Gastroesophageal sphincter (tissue), 3 donors: ENCODE data around the gene PEMT.

Source experiments
- CTCF ChIP-seq, 4 experiments: fragments of 200-600 bp in 2 of 4; fragments of 450-650 bp in 2 of 4; sonication (generic) in 1 of 4; IDR thresholded peaks; one replicate each; pipeline ENCODE4 v1.5.1; 2017 to 2019; ENCODE audit warnings: antibody characterized with exemption in 4 of 4, mild to moderate bottlenecking in 2 of 4, moderate library complexity in 2 of 4
- POLR2A ChIP-seq, 2 donors: fragments of 450-650 bp; IDR thresholded peaks; one replicate each; pipeline ENCODE4 v1.6.1; 2017; ENCODE audit warnings: antibody characterized with exemption in 2 of 2, mild to moderate bottlenecking in 2 of 2, moderate library complexity in 1 of 2
- POLR2AphosphoS5 ChIP-seq: sonication (generic); formaldehyde crosslinking; IDR thresholded peaks from one replicate; pipeline ENCODE4 v1.6.1; 2017; ENCODE audit warnings: antibody characterized with exemption

- TF ChIP-seq CTCF (IDR thresholded peaks at IDR 0.05) (no peak), POLR2A (IDR thresholded peaks at IDR 0.05) (no peak), POLR2AphosphoS5 (no peak)
These were observed 82.6 kb downstream of the PEMT start for GRCh38 chr17:17508646-17509591.
